Stimulated activated naive CD8-positive, alpha-beta T cell treated with anti-CD3 and anti-CD28 coated beads, Interleukin-15, Interleukin-2, amounts not matched to agents 100 ng/mL and 50 ng/mL, for 24 hours (primary cell): ENCODE results near the gene CTNNA3.

ENCODE experiments used
- H3K27ac Mint-ChIP-seq: one replicate; pipeline ENCODE4 v1.8.0; 2021; ENCODE audit warnings: mild to moderate bottlenecking, mixed read lengths
- H3K27me3 Mint-ChIP-seq: one replicate; pipeline ENCODE4 v1.8.0; 2021; ENCODE audit warnings: mixed read lengths
- H3K36me3 Mint-ChIP-seq: one replicate; pipeline ENCODE4 v1.8.0; 2021; ENCODE audit warnings: low read depth, mixed read lengths
- H3K4me1 Mint-ChIP-seq: one replicate; pipeline ENCODE4 v1.8.0; 2021; ENCODE audit warnings: low read depth, mixed read lengths
- H3K4me3 Mint-ChIP-seq: one replicate; pipeline ENCODE4 v1.8.0; 2021; ENCODE audit warnings: mild to moderate bottlenecking, mixed read lengths
- H3K9me3 Mint-ChIP-seq: one replicate; pipeline ENCODE4 v1.8.0; 2021; ENCODE audit warnings: mixed read lengths

The CTNNA3 gene

DNA sequence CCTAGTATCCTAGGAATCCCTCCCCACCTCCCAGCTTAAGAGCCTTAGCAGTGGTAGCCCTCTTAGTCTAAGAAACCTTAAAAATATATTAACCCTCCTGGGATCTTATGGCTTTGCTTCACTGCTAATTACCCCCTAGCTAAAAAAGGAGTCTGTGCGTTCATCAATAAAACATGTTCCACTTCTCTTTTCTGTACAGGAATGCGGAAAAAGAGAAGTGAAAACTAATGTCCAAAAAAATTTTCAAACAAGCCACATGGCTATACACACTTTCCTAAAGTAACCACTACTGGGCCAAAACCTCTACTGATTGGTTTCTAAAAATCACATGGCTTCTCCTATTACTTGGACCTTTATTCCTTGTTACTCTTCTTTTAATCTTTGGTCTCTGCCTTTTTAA is 1437.3 kb downstream of the CTNNA3 start:
- Mint-ChIP-seq H3K4me3 (no peak overlapping the region), H3K9me3 (peaks cover 13% of the 10 kb centered on the region), H3K27ac (no peak overlapping the region), H3K36me3 (no peaks in the 10 kb centered on the region), H3K4me1 (no peaks in the 10 kb centered on the region), H3K27me3 (no peaks in the 10 kb centered on the region)

DNA sequence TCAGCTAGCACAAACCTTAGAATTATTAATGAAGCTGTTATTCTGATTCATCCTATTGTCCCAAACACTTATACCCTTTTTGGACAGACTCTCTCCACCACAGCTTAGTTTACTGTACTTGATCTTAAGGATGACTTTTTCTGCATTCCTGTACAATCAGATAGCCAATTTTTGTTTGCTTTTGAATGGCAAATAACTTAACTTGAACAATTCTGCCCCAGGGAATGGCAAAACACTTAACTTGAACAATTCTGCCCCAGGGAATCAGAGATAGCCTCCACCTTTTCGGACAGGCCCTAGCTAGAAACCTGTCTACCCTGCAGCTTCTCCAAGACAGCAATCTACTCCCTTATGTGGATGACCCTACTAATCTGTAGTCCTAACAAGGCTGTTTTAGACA is 1438.2 kb downstream of the CTNNA3 start:
- H3K27me3 Mint-ChIP-seq, result no peaks in the 10 kb centered on the region
- H3K4me3 Mint-ChIP-seq, result no peak overlapping the region
- no peaks in the 10 kb centered on the region for H3K4me1 Mint-ChIP-seq
- no peaks in the 10 kb centered on the region for H3K36me3 Mint-ChIP-seq
- peaks cover 18% of the 10 kb centered on the region for H3K9me3 Mint-ChIP-seq
- H3K27ac Mint-ChIP-seq, result no peak overlapping the region

DNA sequence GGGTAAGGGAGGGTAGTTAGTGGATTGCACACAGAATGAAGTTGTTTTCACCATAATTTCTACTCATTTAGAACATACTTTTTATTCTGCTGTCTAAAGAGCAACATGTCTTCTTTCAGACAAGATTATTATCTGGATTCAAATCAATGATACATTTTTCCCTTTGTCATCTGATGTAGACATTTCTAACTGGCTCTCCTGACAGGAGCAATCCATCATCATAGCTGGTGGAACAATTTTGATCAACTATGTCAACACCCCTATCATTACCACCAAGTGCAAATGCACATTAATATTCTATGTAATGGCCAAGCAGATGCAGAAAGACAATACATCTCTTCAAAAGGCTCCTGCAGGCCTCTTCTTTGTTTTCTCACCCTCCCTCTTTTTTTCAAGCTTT is 1443.0 kb downstream of the CTNNA3 start:
- Mint-ChIP-seq H3K27me3 (no peaks in the 10 kb centered on the region), H3K36me3 (no peaks in the 10 kb centered on the region), H3K4me1 (no peaks in the 10 kb centered on the region), H3K9me3 (peaks cover 15% of the 10 kb centered on the region), H3K27ac (no peak overlapping the region), H3K4me3 (no peak overlapping the region)

- peaks cover 7% of the 10 kb centered on the region for H3K9me3 Mint-ChIP-seq
- no peaks in the 10 kb centered on the region for H3K36me3 Mint-ChIP-seq
- H3K27ac Mint-ChIP-seq, result no peak overlapping the region
- H3K4me1 Mint-ChIP-seq, result no peaks in the 10 kb centered on the region
- H3K4me3 Mint-ChIP-seq, result no peak overlapping the region
- H3K27me3 Mint-ChIP-seq, result no peaks in the 10 kb centered on the region
Observed at GRCh38 chr10:66246177-66246576, 1449.8 kb downstream of the CTNNA3 start.

DNA sequence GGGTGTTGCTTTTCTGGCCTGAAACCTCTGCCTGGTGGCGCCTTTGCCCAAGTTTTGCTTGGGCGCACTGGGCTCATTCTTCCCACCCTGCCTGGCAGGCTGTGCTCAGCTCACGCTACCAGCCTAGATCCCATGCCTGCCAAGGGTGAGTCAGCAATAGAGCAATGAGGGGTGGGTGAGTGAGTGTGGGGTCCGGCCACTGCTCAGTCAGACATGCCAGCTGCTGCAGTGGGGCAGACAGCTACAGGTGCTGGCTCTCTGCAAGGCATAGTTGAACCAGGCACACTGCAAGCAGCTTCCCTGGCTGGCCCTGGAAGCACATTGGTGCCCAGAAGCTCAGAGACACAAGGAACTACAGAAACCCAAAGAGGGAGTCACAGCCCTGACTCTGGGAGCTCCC is 1451.0 kb downstream of the CTNNA3 start:
- Mint-ChIP-seq H3K4me1 (no peaks in the 10 kb centered on the region), H3K36me3 (no peaks in the 10 kb centered on the region), H3K27ac (no peak overlapping the region), H3K4me3 (no peak overlapping the region), H3K9me3 (peaks cover 7% of the 10 kb centered on the region), H3K27me3 (no peaks in the 10 kb centered on the region)

GRCh38 chr10:66242885-66243284 is 1453.1 kb downstream of the CTNNA3 start:
- H3K4me1 Mint-ChIP-seq, result no peaks in the 10 kb centered on the region
- H3K27me3 Mint-ChIP-seq, result no peaks in the 10 kb centered on the region
- H3K27ac Mint-ChIP-seq, result no peak overlapping the region
- H3K4me3 Mint-ChIP-seq, result no peak overlapping the region
- H3K9me3 Mint-ChIP-seq, result no peaks in the 10 kb centered on the region
- no peaks in the 10 kb centered on the region for H3K36me3 Mint-ChIP-seq

GRCh38 chr10:66239062-66239461 is 1456.9 kb downstream of the CTNNA3 start:
- no peak overlapping the region for H3K27ac Mint-ChIP-seq
- no peaks in the 10 kb centered on the region for H3K27me3 Mint-ChIP-seq
- no peaks in the 10 kb centered on the region for H3K9me3 Mint-ChIP-seq
- H3K4me1 Mint-ChIP-seq, result no peaks in the 10 kb centered on the region
- no peak overlapping the region for H3K4me3 Mint-ChIP-seq
- H3K36me3 Mint-ChIP-seq, result no peaks in the 10 kb centered on the region

- no peak overlapping the region for H3K27ac Mint-ChIP-seq
- H3K27me3 Mint-ChIP-seq, result no peaks in the 10 kb centered on the region
- no peak overlapping the region for H3K4me3 Mint-ChIP-seq
- no peaks in the 10 kb centered on the region for H3K36me3 Mint-ChIP-seq
- no peaks in the 10 kb centered on the region for H3K9me3 Mint-ChIP-seq
- no peaks in the 10 kb centered on the region for H3K4me1 Mint-ChIP-seq
Observed at GRCh38 chr10:66238343-66238742, 1457.7 kb downstream of the CTNNA3 start.

DNA sequence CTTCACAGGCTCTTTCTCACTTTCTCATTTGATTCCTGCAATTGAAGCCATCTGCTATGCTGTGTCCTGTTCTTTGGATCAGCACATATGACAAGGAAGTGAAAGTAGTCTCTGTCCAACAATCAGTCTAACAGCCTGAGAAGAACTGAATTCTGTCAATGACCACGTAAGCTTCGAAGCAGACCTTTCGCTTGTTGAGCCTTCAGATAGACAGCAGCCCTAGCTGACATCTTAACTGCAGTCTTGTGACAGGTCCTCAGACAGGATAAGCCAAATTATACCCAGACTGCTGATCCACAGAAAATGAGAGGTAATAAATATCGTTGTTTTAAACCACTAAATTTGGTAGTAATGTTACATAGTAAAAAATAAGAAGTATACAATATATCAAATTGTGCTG is 1461.1 kb downstream of the CTNNA3 start:
- H3K27ac Mint-ChIP-seq, result no peak overlapping the region
- H3K27me3 Mint-ChIP-seq, result no peaks in the 10 kb centered on the region
- no peaks in the 10 kb centered on the region for H3K36me3 Mint-ChIP-seq
- H3K4me1 Mint-ChIP-seq, result no peaks in the 10 kb centered on the region
- peaks cover 3% of the 10 kb centered on the region for H3K9me3 Mint-ChIP-seq
- no peak overlapping the region for H3K4me3 Mint-ChIP-seq

DNA sequence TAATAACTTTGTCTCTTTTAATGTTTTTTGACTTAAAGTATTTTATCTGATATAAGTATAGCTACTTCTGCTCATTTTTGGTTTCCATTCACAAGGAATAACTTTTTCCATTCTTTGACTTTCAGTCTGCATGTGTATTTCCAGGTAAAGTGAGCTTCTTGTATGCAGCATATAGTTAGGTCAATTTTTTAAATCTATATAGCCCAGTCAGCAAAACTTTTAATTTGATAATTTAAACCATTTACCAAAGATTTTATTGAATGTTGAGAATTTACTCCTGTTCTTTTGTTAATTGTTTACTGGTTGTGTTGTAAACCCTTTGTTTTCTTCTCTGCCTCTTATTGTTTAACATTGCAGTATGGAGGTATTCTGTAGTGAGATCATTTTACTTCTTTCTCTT is 1467.1 kb downstream of the CTNNA3 start:
- H3K9me3 Mint-ChIP-seq, result peaks cover 24% of the 10 kb centered on the region
- H3K27ac Mint-ChIP-seq, result no peak overlapping the region
- H3K27me3 Mint-ChIP-seq, result no peaks in the 10 kb centered on the region
- no peaks in the 10 kb centered on the region for H3K36me3 Mint-ChIP-seq
- no peaks in the 10 kb centered on the region for H3K4me1 Mint-ChIP-seq
- H3K4me3 Mint-ChIP-seq, result no peak overlapping the region

DNA sequence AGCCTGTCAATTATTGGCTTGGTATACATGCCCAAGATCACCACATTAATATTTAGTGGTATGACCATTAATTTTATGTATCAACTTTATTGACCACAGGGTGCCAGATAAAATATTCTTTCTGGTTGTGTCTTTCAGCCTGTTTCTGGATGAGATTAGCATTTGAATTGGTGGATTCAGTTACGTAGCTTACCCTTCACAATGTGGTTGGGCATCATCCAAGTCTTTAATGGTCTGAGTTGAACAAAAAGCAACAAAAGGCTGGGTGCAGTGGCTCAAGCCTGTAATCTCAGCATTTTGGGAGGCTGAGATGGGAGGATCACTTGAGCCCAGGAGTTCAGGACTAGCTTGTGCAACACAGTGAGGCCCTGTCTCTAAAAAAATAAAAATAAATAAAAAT is 1472.3 kb downstream of the CTNNA3 start:
- H3K4me3 Mint-ChIP-seq, result no peak overlapping the region
- H3K27me3 Mint-ChIP-seq, result no peaks in the 10 kb centered on the region
- H3K9me3 Mint-ChIP-seq, result peaks cover 16% of the 10 kb centered on the region
- H3K36me3 Mint-ChIP-seq, result no peaks in the 10 kb centered on the region
- H3K27ac Mint-ChIP-seq, result no peak overlapping the region
- H3K4me1 Mint-ChIP-seq, result peaks cover 4% of the 10 kb centered on the region

GRCh38 chr10:66222462-66223046 is 1473.4 kb downstream of the CTNNA3 start:
- H3K36me3 Mint-ChIP-seq, result no peaks in the 10 kb centered on the region
- H3K27me3 Mint-ChIP-seq, result no peaks in the 10 kb centered on the region

DNA sequence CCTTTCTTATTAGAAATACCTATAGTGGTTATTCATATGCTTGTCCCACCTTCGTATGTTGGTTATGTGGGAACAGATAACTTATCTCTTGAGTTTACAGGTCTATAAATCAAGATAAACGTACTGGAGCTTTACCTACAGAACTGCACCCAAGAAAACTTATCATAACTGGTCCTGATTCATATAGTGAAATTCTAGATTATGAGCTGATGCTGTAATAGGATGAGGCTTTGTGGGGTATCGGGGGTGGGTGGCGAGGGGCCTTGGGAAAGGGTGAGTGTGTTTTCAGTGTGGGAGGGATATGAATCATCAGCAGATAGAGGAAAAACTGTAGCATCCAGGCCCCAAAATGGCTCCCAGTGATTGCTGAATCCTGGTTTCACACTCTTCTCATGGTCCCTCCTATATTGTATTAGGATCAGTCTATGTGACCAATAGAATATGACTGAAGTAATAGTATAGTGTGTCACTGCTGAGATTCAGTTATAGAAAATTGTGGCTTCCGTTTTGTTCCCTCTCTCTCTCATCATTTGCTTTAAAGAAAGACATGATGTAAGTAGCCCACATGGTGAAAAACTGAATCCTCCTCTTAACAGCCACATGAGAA is 1476.9 kb downstream of the CTNNA3 start:
- H3K36me3 Mint-ChIP-seq, result no peaks in the 10 kb centered on the region
- no peak overlapping the region for H3K27ac Mint-ChIP-seq
- H3K4me1 Mint-ChIP-seq, result peaks cover 6% of the 10 kb centered on the region
- H3K9me3 Mint-ChIP-seq, result peaks cover 4% of the 10 kb centered on the region
- no peaks in the 10 kb centered on the region for H3K27me3 Mint-ChIP-seq
- H3K4me3 Mint-ChIP-seq, result no peak overlapping the region

More at GRCh38 chr10:66222462-66223046, 1473.4 kb downstream of the CTNNA3 start:
- H3K4me3 Mint-ChIP-seq, result no peak overlapping the region
- H3K4me1 Mint-ChIP-seq, result peaks cover 6% of the 10 kb centered on the region
- peaks cover 10% of the 10 kb centered on the region for H3K9me3 Mint-ChIP-seq
- H3K27ac Mint-ChIP-seq, result no peak overlapping the region

DNA sequence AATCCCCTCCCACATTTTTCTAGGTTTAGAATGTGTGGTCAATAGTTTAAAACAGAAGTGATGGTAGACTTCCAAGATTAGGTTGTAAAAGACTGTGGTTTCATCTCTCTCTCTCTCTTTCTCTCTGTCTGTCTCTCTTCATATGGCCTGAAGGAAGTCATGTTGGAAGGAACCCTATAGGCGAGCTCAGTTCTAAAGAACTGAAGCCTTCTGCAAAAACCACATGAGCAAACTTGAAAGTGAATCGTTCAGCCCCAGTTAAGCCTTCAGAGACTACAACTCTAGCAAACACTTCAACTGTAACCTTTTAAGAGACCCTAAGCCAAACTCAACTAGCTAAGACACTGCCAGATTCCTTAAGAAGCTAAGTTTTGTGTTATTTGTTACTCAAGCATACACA is 1477.7 kb downstream of the CTNNA3 start:
- no peak overlapping the region for H3K4me3 Mint-ChIP-seq
- no peak overlapping the region for H3K27ac Mint-ChIP-seq
- no peaks in the 10 kb centered on the region for H3K36me3 Mint-ChIP-seq
- H3K9me3 Mint-ChIP-seq, result peaks cover 4% of the 10 kb centered on the region
- peaks cover 6% of the 10 kb centered on the region for H3K4me1 Mint-ChIP-seq
- H3K27me3 Mint-ChIP-seq, result no peaks in the 10 kb centered on the region

DNA sequence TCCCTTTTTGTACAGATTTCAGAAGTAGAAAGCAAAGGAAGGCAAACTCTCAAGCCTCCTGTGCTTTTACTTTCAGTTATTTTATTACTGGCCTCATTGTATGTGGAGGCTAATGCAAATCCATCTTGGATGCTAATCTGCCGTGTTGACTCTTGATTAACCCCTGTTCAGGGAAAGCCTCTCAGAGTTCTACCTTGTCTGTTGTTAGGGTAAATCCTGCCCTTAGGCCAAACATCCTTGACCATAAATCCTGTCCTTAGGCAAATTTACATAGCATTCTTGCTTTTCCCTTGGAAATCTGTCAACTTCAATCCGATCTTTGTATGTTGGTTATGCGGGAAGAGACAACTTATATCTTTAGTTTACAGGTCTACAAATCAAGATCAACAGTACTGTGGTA is 1480.1 kb downstream of the CTNNA3 start:
- peaks cover 6% of the 10 kb centered on the region for H3K4me1 Mint-ChIP-seq
- H3K36me3 Mint-ChIP-seq, result no peaks in the 10 kb centered on the region
- H3K27ac Mint-ChIP-seq, result no peak overlapping the region

GRCh38 chr10:66214721-66215404 is 1481.1 kb downstream of the CTNNA3 start:
- Mint-ChIP-seq H3K27me3 (no peaks in the 10 kb centered on the region), H3K4me1 (peaks cover 6% of the 10 kb centered on the region), H3K36me3 (no peaks in the 10 kb centered on the region), H3K9me3 (peaks cover 4% of the 10 kb centered on the region), H3K4me3 (no peak overlapping the region), H3K27ac (no peak overlapping the region)

More for the DNA sequence above, 1480.1 kb downstream of the CTNNA3 start:
- no peak overlapping the region for H3K4me3 Mint-ChIP-seq
- no peaks in the 10 kb centered on the region for H3K27me3 Mint-ChIP-seq
- peaks cover 4% of the 10 kb centered on the region for H3K9me3 Mint-ChIP-seq
